OCI-LY7 (cell line): ENCODE measurements around the gene FCAR.

Experiments
- CTCF ChIP-seq: fragments of 200-600 bp; sonication (generic); conservative IDR thresholded peaks from 2 replicates; pipeline ENCODE4 v1.5.1; 2014; ENCODE audit warnings: mild to moderate bottlenecking, antibody characterized with exemption, low read length, moderate library complexity, mixed read lengths
- EZH2phosphoT487 ChIP-seq: fragments of 200-600 bp; sonication (generic); IDR thresholded peaks from 2 replicates; pipeline ENCODE4 v1.6.1; 2018; ENCODE audit warnings: low read depth, borderline replicate concordance, mild to moderate bottlenecking, mixed run types, antibody characterized with exemption, low read length, moderate library complexity, mixed read lengths

- TF ChIP-seq CTCF (no peak), EZH2phosphoT487 (no peak)
Measured at GRCh38 chr19:54889566-54889965, 15.5 kb downstream of the FCAR start.
